ENCODE data around the gene MLIP. TPM values are rescaled to one million over a fixed set of nuclear protein-coding genes. Genes with fewer than 3 reads are reported as not detected.

MLIP gene
- total and polyA plus RNA-seq, 2 of the 13 experiments (the other 11 are each of a cell fraction or from before 2014, with no cell fraction given): 0.08 to 0.33 TPM

- Histone ChIP-seq H3K9ac (ENCODE audit: insufficient read depth, low read depth, low read length) (no peak overlapping the region), H3K79me2 (ENCODE audit: insufficient read depth, low read length) (no peaks in the 10 kb centered on the region), H2AFZ (ENCODE audit: low read length) (no peak overlapping the region), H3K4me2 (ENCODE audit: low read depth, low read length) (no peak overlapping the region), H3K4me3 (replicated peaks in 1 of 3; ENCODE audit: insufficient read depth in 1 of 3, low read depth in 2 of 3, low read length in 3 of 3) (no peak overlapping the region), H3K27me3 (ENCODE audit: control insufficient read depth in 1 of 2, insufficient read depth in 2 of 2, low read length in 2 of 2) (no peaks in the 10 kb centered on the region), H3K27ac (ENCODE audit: extremely low read length, insufficient read depth, low read length) (no peak overlapping the region), H3K36me3 (replicated peaks in 1 of 2; ENCODE audit: control insufficient read depth in 1 of 2, insufficient read depth in 2 of 2, low read length in 2 of 2) (no peaks in the 10 kb centered on the region), H3K9me3 (ENCODE audit: low read length) (no peaks in the 10 kb centered on the region), H3K4me1 (ENCODE audit: insufficient read depth, low read length) (no peaks in the 10 kb centered on the region), H4K20me1 (ENCODE audit: insufficient read depth, low read length) (no peaks in the 10 kb centered on the region)
- DNase-seq (ENCODE audit: low spot score) (no peak), FAIRE-seq (no peak), ATAC-seq (no peak)
- intact Hi-C loops (cut with micrococcal nuclease; ENCODE audit: unreplicated experiment) (no loop called here), in situ Hi-C loops (cut with HindIII; ENCODE audit: extremely low pct_ligation_motif_present, low pct_unique_long_range_greater_than_20kb) (no loop called here)
- ChIA-PET POLR2A (no interaction called here), CTCF (ENCODE audit: low intra/inter-chr PET ratio, low total read pairs) (no interaction called here)
- no TSS peak for BruUV-seq (replicated peaks)
- WGBS (ENCODE audit: low lambda C conversion rate): 10% methylated on average over 1 of the region's 1 CpG
- TF ChIP-seq KDM2A (CRISPR knock-in tag; IDR thresholded peaks at IDR 0.05; ENCODE audit: borderline replicate concordance, low read depth) (no peak), ZNF549 (CRISPR knock-in tag; IDR thresholded peaks at IDR 0.05) (no peak), ZNF547 (CRISPR knock-in tag; IDR thresholded peaks at IDR 0.05) (no peak), ZNF335 (CRISPR knock-in tag; IDR thresholded peaks at IDR 0.05) (no peak), ZNF740 (CRISPR knock-in tag; IDR thresholded peaks at IDR 0.05) (no peak), CHD2 (IDR thresholded peaks at IDR 0.05; ENCODE audit: low read depth, low read length) (no peak), HNRNPUL1 (IDR thresholded peaks at IDR 0.05; ENCODE audit: low read depth, low read length) (no peak)
These were observed 141.3 kb downstream of the MLIP start for GRCh38 chr6:54252496-54252895.

GRCh38 chr6:54252916-54253315 lies 141.7 kb downstream of the MLIP start:
- Histone ChIP-seq H2AFZ (ENCODE audit: low read length) (no peak overlapping the region), H3K9ac (ENCODE audit: insufficient read depth, low read depth, low read length) (no peak overlapping the region), H3K79me2 (ENCODE audit: insufficient read depth, low read length) (no peaks in the 10 kb centered on the region), H3K36me3 (replicated peaks in 1 of 2; ENCODE audit: control insufficient read depth in 1 of 2, insufficient read depth in 2 of 2, low read length in 2 of 2) (no peaks in the 10 kb centered on the region), H4K20me1 (ENCODE audit: insufficient read depth, low read length) (no peaks in the 10 kb centered on the region), H3K27ac (ENCODE audit: extremely low read length, insufficient read depth, low read length) (no peak overlapping the region), H3K9me3 (ENCODE audit: low read length) (no peaks in the 10 kb centered on the region), H3K27me3 (ENCODE audit: control insufficient read depth in 1 of 2, insufficient read depth in 2 of 2, low read length in 2 of 2) (no peaks in the 10 kb centered on the region), H3K4me3 (replicated peaks in 1 of 3; ENCODE audit: insufficient read depth in 1 of 3, low read depth in 2 of 3, low read length in 3 of 3) (no peak overlapping the region), H3K4me2 (ENCODE audit: low read depth, low read length) (no peak overlapping the region), H3K4me1 (ENCODE audit: insufficient read depth, low read length) (no peaks in the 10 kb centered on the region)
- 25% methylated on average over 4 of the region's 4 CpGs for WGBS (ENCODE audit: low lambda C conversion rate)
- FAIRE-seq: no peak
- TF ChIP-seq NKX3-1 (CRISPR knock-in tag; IDR thresholded peaks at IDR 0.05): no peak
- ChIA-PET POLR2A (no interaction called here), CTCF (ENCODE audit: low intra/inter-chr PET ratio, low total read pairs) (no interaction called here)
- ATAC-seq: no peak
- intact Hi-C loops (cut with micrococcal nuclease; ENCODE audit: unreplicated experiment) (no loop called here), in situ Hi-C loops (cut with HindIII; ENCODE audit: extremely low pct_ligation_motif_present, low pct_unique_long_range_greater_than_20kb) (no loop called here)
- BruUV-seq (replicated peaks): no TSS peak
- DNase-seq (ENCODE audit: low spot score): no peak
